SK-N-SH (cell line): Measurements from ENCODE around the gene PCSK2. TPM values are rescaled to one million over a fixed set of nuclear protein-coding genes. Genes with fewer than 3 reads are reported as not detected.

Source experiments
- CTCF ChIA-PET: fragments of 300-600, 350-600 bp; formaldehyde crosslinking; extraction: SDS; loops from one replicate; lab custom pipeline; 2021; lab: Yijun Ruan, JAX
- POLR2A ChIA-PET: fragments of 350-600 bp; sonication (Branson Sonifier 250); formaldehyde crosslinking; extraction: SDS; loops from one replicate; lab custom pipeline; 2020; ENCODE audit warnings: antibody characterized with exemption, inconsistent platforms; lab: Yijun Ruan, JAX
- DNase-seq: peaks from one replicate; pipeline ENCODE4 v3.0.0; 2012
- H2AFZ ChIP-seq: fragments of 200-600 bp; sonication (generic); 2 replicates; pipeline ENCODE4 v1.8.1; 2016; ENCODE audit warnings: antibody characterized with exemption, mild to moderate bottlenecking, low read depth
- H3F3A ChIP-seq: fragments of 200-600 bp; sonication (generic); replicated peaks from 2 replicates; pipeline ENCODE3; 2016; ENCODE audit warnings: antibody characterized with exemption, mild to moderate bottlenecking; ENCODE audit not compliant: insufficient read depth
- H3K27ac ChIP-seq, 2 experiments: fragments of 200-500 bp in 1 of 2; fragments of 200-600 bp in 1 of 2; sonication (Bioruptor generic) in 1 of 2; sonication (generic), shearing (Covaris generic) in 1 of 2; 2 replicates each; pipeline versions ENCODE4 v1.5.1 to v1.6.1; 2014 to 2016; ENCODE audit warnings: low read depth in 2 of 2, inconsistent platforms in 1 of 2, low read length in 1 of 2, mild to moderate bottlenecking in 1 of 2, mixed read lengths in 1 of 2
- H3K27me3 ChIP-seq: fragments of 200-600 bp; sonication (generic), shearing (Covaris generic); 2 replicates; pipeline ENCODE4 v1.6.1; 2016; ENCODE audit warnings: mixed run types; ENCODE audit not compliant: insufficient read depth
- H3K36me3 ChIP-seq, 2 experiments: fragments of 200-500 bp in 1 of 2; fragments of 200-600 bp in 1 of 2; sonication (Bioruptor generic) in 1 of 2; sonication (generic) in 1 of 2; replicated peaks in 1 of 2; 2 replicates each; pipeline versions ENCODE3 to v1.5.1; 2014 to 2016; ENCODE audit warnings: low read length in 1 of 2, mild to moderate bottlenecking in 1 of 2; ENCODE audit not compliant: insufficient read depth in 2 of 2, control insufficient read depth in 1 of 2
- H3K4me1 ChIP-seq, 2 experiments: fragments of 200-500 bp in 1 of 2; fragments of 200-600 bp in 1 of 2; sonication (Bioruptor generic) in 1 of 2; sonication (generic), shearing (Covaris generic) in 1 of 2; 2 replicates each; pipeline versions ENCODE4 v1.5.1 to v1.6.1; 2014 to 2016; ENCODE audit warnings: low read depth in 1 of 2, low read length in 1 of 2, mixed run types in 1 of 2; ENCODE audit not compliant: insufficient read depth in 2 of 2, control insufficient read depth in 1 of 2
- H3K4me2 ChIP-seq: fragments of 200-600 bp; sonication (generic), shearing (Covaris generic); 2 replicates; pipeline ENCODE4 v1.6.1; 2017; ENCODE audit warnings: mixed run types
- H3K4me3 ChIP-seq, 2 experiments: fragments of 200-500 bp in 1 of 2; fragments of 200-600 bp in 1 of 2; sonication (Bioruptor generic) in 1 of 2; sonication (generic), shearing (Covaris generic) in 1 of 2; 2 replicates each; pipeline versions ENCODE4 v1.5.1 to v1.8.1; 2014 to 2016; ENCODE audit warnings: low read depth in 2 of 2, inconsistent platforms in 1 of 2, low read length in 1 of 2, mild to moderate bottlenecking in 1 of 2, mixed read lengths in 1 of 2, moderate library complexity in 1 of 2
- H3K79me2 ChIP-seq: fragments of 200-600 bp; sonication (generic); 2 replicates; pipeline ENCODE4 v1.8.1; 2017; ENCODE audit warnings: mild to moderate bottlenecking; ENCODE audit not compliant: insufficient read depth
- H3K9ac ChIP-seq: fragments of 200-600 bp; sonication (generic); 2 replicates; pipeline ENCODE4 v1.6.1; 2017; ENCODE audit warnings: mixed run types
- H3K9me2 ChIP-seq: fragments of 200-600 bp; sonication (generic); 2 replicates; pipeline ENCODE4 v1.6.1; 2017; ENCODE audit warnings: mixed run types
- H3K9me3 ChIP-seq: fragments of 200-600 bp; sonication (generic); 2 replicates; pipeline ENCODE4 v1.6.1; 2017; ENCODE audit warnings: mixed run types, mild to moderate bottlenecking, moderate library complexity
- H4K20me1 ChIP-seq: fragments of 200-600 bp; sonication (generic); 2 replicates; pipeline ENCODE4 v1.6.1; 2017; ENCODE audit warnings: mild to moderate bottlenecking, mixed run types; ENCODE audit not compliant: insufficient read depth
- EP300 ChIP-seq, 2 experiments: IDR thresholded peaks; 2 replicates each; pipeline versions ENCODE4 v1.4.0 to v1.6.1; 2012; ENCODE audit warnings: borderline replicate concordance in 1 of 2, low read depth in 1 of 2, low read length in 1 of 2
- FOXJ3 ChIP-seq: sonication (generic); formaldehyde crosslinking; IDR thresholded peaks from 2 replicates; pipeline ENCODE4 v1.5.1; 2020; ENCODE audit warnings: mild to moderate bottlenecking, missing genetic modification reagents
- GABPA ChIP-seq: IDR thresholded peaks from 2 replicates; pipeline ENCODE4 v1.4.0; 2012; ENCODE audit warnings: low read depth, mild to moderate bottlenecking
- IRF3 ChIP-seq: fragments of 150-350 bp; IDR thresholded peaks from 2 replicates; pipeline ENCODE4 v1.6.1; 2016; ENCODE audit warnings: mild to moderate bottlenecking, low read depth, low read length
- JUND ChIP-seq: IDR thresholded peaks from 2 replicates; pipeline ENCODE4 v1.4.0; 2012
- NRF1 ChIP-seq: IDR thresholded peaks from 2 replicates; pipeline ENCODE4 v1.6.1; 2012; ENCODE audit warnings: low read depth, mild to moderate bottlenecking, low read length
- PBX3 ChIP-seq: IDR thresholded peaks from 2 replicates; pipeline ENCODE4; 2012
- POLR2AphosphoS5 ChIP-seq: IDR thresholded peaks from 2 replicates; pipeline ENCODE4 v1.6.1; 2012; ENCODE audit warnings: low read depth, low read length
- RAD21 ChIP-seq: IDR thresholded peaks from 2 replicates; pipeline ENCODE4 v1.6.1; 2012; ENCODE audit warnings: mild to moderate bottlenecking, low read length
- RCOR1 ChIP-seq: fragments of 150-350 bp; IDR thresholded peaks from 2 replicates; pipeline ENCODE4 v1.6.1; 2017; ENCODE audit warnings: antibody characterized with exemption, low read length
- REST ChIP-seq: IDR thresholded peaks from 2 replicates; pipeline ENCODE4 v1.6.1; 2012; ENCODE audit warnings: mild to moderate bottlenecking, low read depth, low read length, moderate library complexity
- RXRA ChIP-seq: IDR thresholded peaks from 2 replicates; pipeline ENCODE4 v1.4.0; 2012; ENCODE audit warnings: low read depth, mild to moderate bottlenecking, borderline replicate concordance
- SIN3A ChIP-seq: IDR thresholded peaks from 2 replicates; pipeline ENCODE4 v1.6.1; 2012; ENCODE audit warnings: low read depth, mild to moderate bottlenecking, low read length, moderate library complexity, borderline replicate concordance
- SMC3 ChIP-seq: IDR thresholded peaks from 2 replicates; pipeline ENCODE4 v1.6.1; 2012; ENCODE audit warnings: low read depth, low read length, improper control_type of control experiment
- TAF1 ChIP-seq: IDR thresholded peaks from 2 replicates; pipeline ENCODE4 v1.6.1; 2012; ENCODE audit warnings: low read depth, mild to moderate bottlenecking, low read length, moderate library complexity, borderline replicate concordance
- TCF12 ChIP-seq: IDR thresholded peaks from 2 replicates; pipeline ENCODE4 v1.4.0; 2012
- USF1 ChIP-seq: IDR thresholded peaks from 2 replicates; pipeline ENCODE4 v1.4.0; 2012; ENCODE audit warnings: low read depth, borderline replicate concordance
- USF2 ChIP-seq: fragments of 150-350 bp; IDR thresholded peaks from 2 replicates; pipeline ENCODE4 v1.6.1; 2017; ENCODE audit warnings: antibody characterized with exemption, low read length, low read depth, borderline replicate concordance
- YY1 ChIP-seq: IDR thresholded peaks from 2 replicates; pipeline ENCODE4 v1.4.0; 2012; ENCODE audit warnings: low read depth, mild to moderate bottlenecking
- WGBS: methylation state at CpG from one replicate; pipeline ENCODE4 v1.1.6; 2017; ENCODE audit warnings: low lambda C conversion rate; 5-methylcytosine and 5-hydroxymethylcytosine counted together
- polyA plus RNA-seq, 3 experiments: library from polyadenylated mRNA; depleted of rRNA; stranded (reverse); fragments of >200 nt; gene quantifications; 2 replicates each; pipeline ENCODE4 v1.2.3, GENCODE V29; 2012

PCSK2 gene
- polyA plus RNA-seq, 1 of the 3 experiments (the other 2 are of a cell fraction), result not detected

- no peak overlapping the region for H3K4me3 ChIP-seq
- H3F3A ChIP-seq, result no peaks in the 10 kb centered on the region
- no peak overlapping the region for H3K9ac ChIP-seq
- no peak overlapping the region for H3K27ac ChIP-seq
- no peak for DNase-seq
- 69% methylated on average over 7 of the region's 7 CpGs for WGBS
- no peaks in the 10 kb centered on the region for H3K9me2 ChIP-seq
- no peaks in the 10 kb centered on the region for H4K20me1 ChIP-seq
- H3K4me1 ChIP-seq, result peaks cover 0 to 3% of the 10 kb centered on the region in 2 experiments; a peak in 1 of 4 replicates
- H3K79me2 ChIP-seq, result no peaks in the 10 kb centered on the region
- H3K27me3 ChIP-seq, result no peaks in the 10 kb centered on the region
- no peaks in the 10 kb centered on the region for H3K9me3 ChIP-seq
- H3K4me2 ChIP-seq, result no peak overlapping the region
- no peaks in the 10 kb centered on the region for H3K36me3 ChIP-seq
- ChIA-PET CTCF (interaction anchor here (3.2 kb wide), 1 partner anchor 14 kb away, joined by 13 read pairs; no protein-coding TSS in a partner anchor), POLR2A (no interaction called here)
- H2AFZ ChIP-seq, result no peak overlapping the region
- no peak for TF ChIP-seq YY1
- TF ChIP-seq JUND, result no peak
- TF ChIP-seq RAD21, result no peak
- TF ChIP-seq IRF3, result no peak
- TF ChIP-seq TCF12, result no peak
- no peak for TF ChIP-seq USF2
- TF ChIP-seq RCOR1, result no peak
- TF ChIP-seq NRF1, result no peak
These were observed 292.9 kb downstream of the PCSK2 start for GRCh38 chr20:17519606-17520285.

DNA sequence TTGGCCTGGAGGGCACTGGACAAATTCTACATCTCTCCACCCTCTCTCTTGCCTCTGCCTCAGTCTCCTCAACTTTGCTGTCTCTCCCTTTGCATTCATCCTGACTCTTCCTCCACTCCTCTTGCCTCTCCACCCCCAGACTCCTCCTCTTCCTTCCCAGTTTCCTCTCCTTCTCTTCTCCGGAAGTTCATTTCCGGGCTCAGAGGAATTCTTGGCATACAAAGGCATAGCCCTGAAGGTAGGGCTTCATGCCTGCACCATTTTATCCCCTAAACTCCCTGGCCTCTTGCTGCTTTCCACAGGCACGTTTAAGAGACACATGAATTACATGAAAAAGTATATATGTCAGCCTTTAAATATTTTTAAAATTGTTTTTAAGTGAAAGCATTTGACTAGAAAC is 293.7 kb downstream of the PCSK2 start:
- Histone ChIP-seq H2AFZ (no peak overlapping the region), H3K79me2 (no peaks in the 10 kb centered on the region), H3K9me3 (no peaks in the 10 kb centered on the region), H3K27me3 (no peaks in the 10 kb centered on the region), H3K9ac (no peak overlapping the region), H3K4me3 (no peak overlapping the region), H3K36me3 (no peaks in the 10 kb centered on the region), H4K20me1 (no peaks in the 10 kb centered on the region), H3K4me2 (no peak overlapping the region), H3K4me1 (peaks cover 0 to 3% of the 10 kb centered on the region in 2 experiments; a peak in 1 of 4 replicates), H3K27ac (no peak overlapping the region), H3K9me2 (no peaks in the 10 kb centered on the region), H3F3A (no peaks in the 10 kb centered on the region)
- DNase-seq, result no peak
- 55% methylated on average over 3 of the region's 3 CpGs for WGBS
- CTCF ChIA-PET, result interaction anchor here (3.2 kb wide), 1 partner anchor 15 kb away, joined by 13 read pairs; no protein-coding TSS in a partner anchor
- POLR2A ChIA-PET, result no interaction called here
- TF ChIP-seq USF1 (no peak), TAF1 (no peak), SIN3A (no peak), POLR2AphosphoS5 (no peak), IRF3 (no peak), FOXJ3 (no peak), RAD21 (no peak), RXRA (no peak), SMC3 (no peak), EP300 (IDR thresholded peaks at IDR 0.05; ENCODE audit: borderline replicate concordance in 1 of 2, low read depth in 1 of 2, low read length in 1 of 2) (no peak), PBX3 (no peak), REST (no peak), GABPA (no peak)
